GM21825 (cell line): ENCODE results near the gene ASF1B.
A peak's percentile ranks its signal among the peaks of the same experiment; 100 is the strongest.

Experiments used
- ATAC-seq: cut with Tn5 transposase; IDR thresholded peaks from one replicate; pipeline ENCODE4 v1.9.1; 2021; ENCODE audit warnings: mild to moderate bottlenecking, moderate library complexity; ENCODE audit not compliant: unreplicated experiment

The ASF1B gene

DNA sequence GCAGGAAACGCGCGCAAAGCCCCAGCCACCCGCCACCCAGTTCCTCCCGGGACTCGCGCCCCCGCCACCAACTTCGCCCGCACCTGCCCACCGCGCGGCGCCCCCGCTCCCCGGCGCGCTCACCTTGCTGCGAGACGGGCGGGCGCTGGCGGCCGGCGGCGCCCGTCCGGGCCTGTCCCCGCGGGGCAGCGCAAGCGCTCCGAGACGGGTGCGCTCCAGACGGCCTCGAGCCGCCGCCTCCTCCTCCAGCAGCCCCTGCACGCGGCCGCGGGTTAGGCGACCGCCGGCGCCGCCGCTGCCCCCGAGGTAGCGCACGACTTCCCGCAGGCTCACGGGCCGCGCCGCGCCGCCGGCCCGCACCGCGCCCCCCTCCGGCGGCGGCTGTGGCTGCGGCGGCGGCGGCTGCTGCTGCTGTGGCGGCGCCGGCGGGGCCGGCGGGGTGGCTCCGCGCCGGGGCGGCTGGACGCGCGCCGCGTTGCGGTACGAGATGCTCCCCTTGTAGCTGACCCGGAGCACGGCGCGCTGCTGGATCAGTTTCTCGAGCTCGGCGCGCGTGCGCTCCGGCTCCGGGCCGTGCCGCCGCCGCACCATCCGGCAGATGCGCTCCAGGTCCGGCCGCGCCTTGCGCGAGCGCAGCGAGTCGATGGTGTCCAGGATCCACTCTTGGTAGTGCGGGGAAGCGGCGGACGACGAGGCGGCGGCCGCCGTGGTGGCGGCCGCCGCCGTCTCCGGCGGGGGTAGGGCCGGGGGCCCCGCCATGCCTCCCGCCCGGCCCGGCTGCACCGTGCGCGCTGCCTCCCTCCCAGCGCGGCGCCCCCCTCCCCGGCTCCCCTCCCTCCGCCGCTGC, 46.5 kb downstream of the ASF1B start:
- ATAC-seq, result no peak

- ATAC-seq, result no peak
Observed at GRCh38 chr19:14089412-14089661, 47.1 kb downstream of the ASF1B start.

DNA sequence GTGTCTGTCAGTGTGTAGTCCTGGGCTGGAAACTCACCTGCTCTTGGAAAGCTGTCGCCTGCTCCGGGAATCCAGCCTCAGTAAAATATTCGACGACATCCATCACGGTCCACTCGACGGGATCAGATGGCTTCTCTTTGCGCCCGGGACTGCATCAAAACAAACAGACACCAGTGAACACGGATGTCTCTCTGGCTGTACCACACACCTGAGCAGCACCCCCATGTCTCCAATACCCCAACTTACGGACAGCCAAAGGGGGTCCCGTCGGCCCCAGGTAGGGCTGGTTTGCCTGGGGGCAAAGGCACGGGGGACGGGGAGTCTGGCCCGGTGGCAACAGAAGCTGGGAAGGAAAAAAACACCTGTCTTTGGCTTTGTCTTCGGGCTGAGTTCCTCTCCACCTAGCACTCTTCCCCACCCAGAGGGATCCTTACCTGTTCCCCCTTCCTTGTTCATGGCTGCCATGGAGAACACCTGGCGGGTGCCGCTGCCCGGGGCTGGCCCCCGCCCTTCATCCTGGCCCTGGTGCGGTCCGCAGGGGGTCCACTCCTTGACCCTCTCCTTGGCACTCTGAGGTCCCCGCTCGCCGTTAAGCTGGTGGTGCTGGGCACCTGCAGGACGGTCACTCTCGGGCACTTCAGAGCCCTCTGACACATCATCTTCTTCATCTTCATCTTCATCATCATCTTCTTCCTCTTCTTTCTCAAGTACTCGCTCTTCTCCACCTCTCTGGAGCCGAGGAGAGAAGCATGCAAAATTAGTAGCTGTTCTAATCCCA, 47.6 kb downstream of the ASF1B start:
- ATAC-seq, result no peak

DNA sequence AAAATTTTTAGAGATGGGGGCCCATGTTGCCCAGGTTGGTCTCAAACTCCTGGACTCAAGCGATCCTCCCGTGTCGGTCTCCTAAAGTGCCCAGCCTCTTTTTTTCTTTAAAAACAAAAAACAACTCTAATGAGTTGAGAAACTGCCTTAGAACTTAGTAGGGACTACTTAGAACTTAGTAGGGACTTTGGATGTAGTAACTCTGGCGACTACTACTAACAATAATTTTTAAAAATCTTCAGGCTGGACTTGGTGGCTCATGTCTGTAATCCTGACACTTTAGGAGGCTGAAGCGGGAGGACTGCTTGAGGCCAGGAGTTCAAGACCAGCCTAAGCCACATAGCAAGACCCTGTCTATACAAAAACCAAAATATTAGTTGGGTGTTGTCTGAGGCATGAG, 50.3 kb downstream of the ASF1B start:
- no peak for ATAC-seq

DNA sequence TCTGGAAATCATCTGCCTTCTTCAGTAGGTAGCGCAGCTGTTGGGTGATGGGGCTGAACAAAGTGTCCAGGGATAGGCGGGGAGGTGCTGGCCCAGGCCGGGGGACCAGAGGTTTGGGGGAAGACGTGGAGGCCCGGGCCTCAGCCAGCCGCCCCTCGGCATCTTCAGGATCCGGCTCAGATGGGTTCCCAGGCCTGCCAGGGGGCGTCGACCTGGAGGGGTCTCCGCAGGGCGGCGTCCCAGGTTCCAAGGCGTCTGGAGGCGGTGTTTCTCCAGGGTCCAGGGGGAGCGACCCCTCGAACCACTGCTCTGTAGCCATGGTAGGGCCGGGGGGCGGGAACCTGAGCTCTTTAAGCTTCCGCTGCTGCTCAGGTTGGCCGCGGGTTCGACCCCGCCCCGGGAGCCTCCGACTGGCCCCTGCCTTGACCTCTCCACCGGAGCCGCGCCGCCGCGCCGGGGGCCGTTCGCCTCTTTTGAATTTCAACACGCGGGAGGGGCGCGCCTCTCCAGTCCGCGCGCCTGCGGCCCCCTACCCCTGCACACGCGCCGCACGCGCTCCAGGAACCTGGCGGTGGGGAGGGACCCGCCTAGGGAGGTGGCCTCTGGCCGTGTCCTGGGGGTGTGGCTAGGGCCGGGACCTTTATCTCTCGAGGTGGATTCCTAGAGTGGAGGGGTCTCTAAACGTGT, 50.9 kb downstream of the ASF1B start, which contains the start of gene C19orf67:
C19orf67 (minus strand) TSS at position 475 of the 687 bp plus-strand sequence; CDS start at position 319, 156 bp downstream.
- no peak for ATAC-seq

DNA sequence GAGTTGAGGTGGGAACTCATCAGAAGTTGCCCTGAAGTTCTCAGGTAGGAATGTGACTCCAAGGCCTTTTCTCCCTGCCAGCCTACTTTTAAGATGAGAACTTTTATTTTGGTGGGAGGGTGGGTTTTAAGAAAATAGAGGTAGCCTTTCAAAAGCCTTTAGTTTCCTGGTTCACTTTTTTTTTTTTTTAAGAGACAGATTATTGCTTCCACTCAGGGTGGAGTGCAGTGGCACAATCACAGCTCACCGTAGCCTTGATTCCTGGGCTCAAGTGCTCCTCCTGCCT, 53.8 kb downstream of the ASF1B start:
- ATAC-seq, result no peak

DNA sequence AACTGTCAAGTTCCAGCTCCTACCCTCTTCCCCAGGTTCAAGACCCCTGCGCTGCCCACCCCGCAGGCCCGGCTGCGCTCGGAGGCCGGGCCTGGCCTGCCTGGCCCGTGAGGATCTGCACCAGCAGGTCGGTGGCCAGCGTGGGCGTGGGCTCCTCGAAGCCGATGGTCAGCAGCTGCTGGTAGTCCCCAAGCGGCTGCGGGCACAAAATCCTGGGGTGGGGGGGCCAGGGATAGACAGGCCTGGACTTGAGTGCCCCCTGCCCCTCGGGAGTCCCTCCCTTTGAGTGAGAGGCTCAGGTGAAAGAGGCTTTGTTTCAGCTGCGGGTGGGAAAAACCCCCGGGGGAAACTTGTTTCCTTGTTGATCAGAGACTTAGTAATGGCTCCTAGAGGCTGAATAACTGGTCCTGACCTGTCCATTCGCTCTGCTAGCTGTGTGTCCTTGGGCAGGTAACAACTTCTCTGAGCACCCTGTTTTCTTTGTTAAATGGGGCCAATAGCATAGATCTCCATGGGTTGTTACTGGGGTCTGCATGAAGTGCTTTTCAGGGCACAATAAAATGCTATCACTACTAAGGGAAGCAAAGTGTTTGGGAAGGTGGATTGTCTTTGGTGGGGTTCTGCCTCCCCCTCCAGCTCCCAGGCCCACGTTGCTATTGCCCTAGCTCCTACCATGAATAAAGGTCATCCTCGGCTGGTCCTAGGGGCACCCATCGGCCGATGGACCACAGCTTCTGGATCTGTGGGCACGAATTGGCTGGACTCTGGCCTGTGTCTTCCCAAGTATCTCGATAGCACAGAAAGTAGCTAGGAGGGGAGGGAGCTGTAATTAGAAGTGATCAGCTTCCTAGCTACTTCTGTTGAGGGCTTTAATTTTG, 54.4 kb downstream of the ASF1B start:
- ATAC-seq, result peak; percentile 17

DNA sequence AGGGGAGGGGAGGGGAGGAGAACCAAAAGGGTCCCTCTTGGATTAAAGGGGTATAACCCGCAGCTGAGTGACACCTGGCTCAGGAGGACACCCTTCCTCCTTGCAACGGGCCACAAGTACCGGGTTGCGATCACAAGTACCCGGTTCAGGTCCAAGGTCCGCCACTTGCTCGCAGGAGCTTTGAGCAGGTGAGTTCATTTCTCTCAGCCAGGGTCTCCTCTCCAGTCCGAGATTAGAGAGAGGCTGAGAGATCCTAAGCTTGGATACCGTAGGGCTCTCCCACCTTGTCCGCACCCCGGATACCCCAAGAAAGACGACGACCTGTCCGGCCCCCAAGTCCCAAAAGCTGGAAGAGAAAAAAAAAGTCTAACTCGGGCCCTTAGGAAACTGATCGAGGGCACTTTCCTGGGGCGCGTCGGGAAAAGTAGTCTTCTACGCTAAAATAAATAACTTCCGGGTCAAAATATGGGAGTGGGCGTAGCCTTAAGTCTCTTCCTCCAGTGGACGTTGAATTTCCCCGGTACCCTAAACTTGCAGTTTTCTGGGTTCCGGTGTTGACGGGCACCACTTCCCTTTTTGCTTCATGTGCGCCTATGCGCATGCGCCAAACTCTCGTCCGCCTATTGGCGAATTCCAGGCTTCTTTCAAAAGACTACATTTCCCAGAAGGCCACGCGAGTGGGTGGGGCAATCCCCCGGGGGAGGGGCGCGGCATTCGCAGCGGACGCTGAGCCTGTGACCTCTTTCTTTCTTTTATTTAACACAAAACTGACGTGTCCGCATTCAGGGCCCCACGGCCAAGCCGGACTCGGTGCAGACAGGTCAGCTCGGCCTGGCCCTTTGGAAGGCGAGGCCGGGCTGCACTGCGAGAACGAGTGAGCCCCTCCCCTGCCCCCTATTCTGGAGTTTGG, 55.2 kb downstream of the ASF1B start:
- peak; percentile 79 for ATAC-seq

- ATAC-seq, result no peak
Observed at GRCh38 chr19:14078411-14078810, 58.0 kb downstream of the ASF1B start.

DNA sequence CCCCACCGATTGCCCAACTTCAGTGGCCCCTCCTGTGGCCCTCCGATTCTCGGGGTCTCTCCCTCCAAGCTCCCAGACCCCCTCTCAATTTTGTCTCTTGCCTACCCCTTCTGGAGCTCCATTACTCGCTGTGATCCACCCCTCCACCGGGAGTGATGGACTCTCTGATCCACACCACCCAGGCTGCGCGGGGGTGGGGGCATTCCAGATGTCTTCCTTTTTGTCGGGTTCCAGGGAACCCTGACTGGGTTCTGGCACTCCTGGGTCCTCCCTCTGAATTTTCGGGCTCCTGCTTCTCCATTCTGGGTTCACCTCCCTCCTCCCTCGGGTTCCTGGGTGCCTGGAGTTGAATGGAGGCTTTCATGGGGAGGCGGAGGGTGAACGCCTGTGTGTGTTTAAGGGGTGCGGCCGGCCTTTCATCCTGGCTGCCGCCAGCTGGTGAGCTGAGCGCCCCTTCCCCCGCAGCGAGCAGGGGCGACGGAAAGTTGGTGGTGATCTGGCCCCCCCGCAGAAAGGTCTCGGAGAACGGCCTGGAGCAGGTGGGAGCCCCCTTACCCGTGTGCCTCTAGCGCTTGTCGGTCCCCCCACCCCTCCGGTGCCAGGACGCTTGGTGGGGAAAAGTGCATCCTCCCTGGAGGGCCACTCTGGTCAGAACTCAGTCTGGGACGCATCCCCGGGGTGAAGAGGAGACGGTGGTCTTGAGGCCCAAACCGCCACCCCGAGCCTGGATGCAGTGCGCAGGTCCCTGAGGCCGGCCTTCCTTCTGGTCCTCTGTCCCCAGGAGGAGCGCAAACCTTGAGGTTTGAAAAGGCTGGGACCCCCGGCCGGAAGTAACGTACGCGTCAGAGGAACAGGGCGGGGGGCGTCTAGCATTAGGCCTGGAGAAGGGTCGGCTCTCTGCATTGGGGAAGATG, 62.2 kb downstream of the ASF1B start:
- no peak for ATAC-seq

DNA sequence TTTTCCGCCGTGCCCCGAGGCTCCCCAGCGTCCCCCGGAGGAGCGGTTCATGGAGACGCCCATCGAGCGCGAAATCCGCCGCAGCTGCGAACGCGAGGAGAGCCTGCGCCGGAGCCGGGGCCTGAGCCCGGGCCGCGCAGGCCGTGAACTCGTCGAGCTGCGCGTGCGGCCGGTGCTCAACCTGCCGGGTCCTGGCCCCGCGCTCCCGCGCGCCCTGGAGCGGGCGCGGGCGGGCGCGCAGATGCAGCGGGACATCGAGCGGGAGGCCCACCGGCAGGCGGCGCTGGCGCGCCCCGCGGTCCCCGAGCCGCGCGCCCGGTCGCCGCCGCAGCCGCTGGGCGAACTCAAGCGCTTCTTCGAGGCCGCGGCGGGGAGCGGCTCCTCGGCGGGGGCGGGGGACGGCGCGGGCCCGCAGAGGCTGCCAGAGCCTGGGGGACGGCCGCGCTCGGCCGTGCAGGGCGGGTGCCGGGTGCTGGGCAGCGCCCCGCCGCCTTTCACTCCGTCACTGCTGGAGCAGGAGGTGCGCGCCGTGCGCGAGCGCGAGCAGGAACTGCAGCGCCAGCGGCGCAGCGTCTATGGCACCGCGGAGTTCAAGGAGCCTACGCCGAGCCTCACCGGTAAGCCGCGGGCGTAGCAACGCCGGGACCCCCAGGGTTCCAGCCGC, 63.0 kb downstream of the ASF1B start:
- ATAC-seq, result peak; percentile 43

- no peak for ATAC-seq
Observed at GRCh38 chr19:14072535-14073260, 63.7 kb downstream of the ASF1B start, which contains the start of gene MISP3. MISP3 (plus strand) TSS chr19:14072786; CDS start chr19:14073310, 524 bp downstream.

- no peak for ATAC-seq
Observed at GRCh38 chr19:14070268-14071050, 65.9 kb downstream of the ASF1B start.
